ENCODE data around the gene SLC2A5. TPM values are rescaled to one million over a fixed set of nuclear protein-coding genes. Genes with fewer than 3 reads are reported as not detected.

The SLC2A5 gene
- total and polyA plus RNA-seq, 2 of the 4 experiments (the other 2 are of a cell fraction), result 0.03 to 0.18 TPM

- 0 out of 2 replicates have a peak, but pooled peaks cover 5% of the 10 kb centered on the region for H3K9me1 ChIP-seq (ENCODE audit: insufficient read depth, low read length)
- no peak overlapping the region for H3K56ac ChIP-seq (ENCODE audit: extremely low read depth, insufficient read depth, low read length)
- BruUV-seq (replicated peaks), result no TSS peak
- H3K27me3 ChIP-seq (ENCODE audit: control insufficient read depth, insufficient read depth, low read length), result peaks cover 3% of the 10 kb centered on the region; the same call in 1 of the 2 replicates
- ChIA-PET POLR2A (ENCODE audit: unreplicated experiment) (no interaction called here), CTCF (interaction anchor here (0.9 to 1.4 kb wide), 3 partner anchors 18 to 69 kb away, joined by 3 read pairs; no protein-coding TSS in a partner anchor)
- peak overlapping the region; percentile 56 for H2BK5ac ChIP-seq (ENCODE audit: low read depth, low read length, poor library complexity, severe bottlenecking)
- H3K79me1 ChIP-seq (ENCODE audit: low read depth in 1 of 2, low read length in 2 of 2), result no peaks in the 10 kb centered on the region
- ATAC-seq (ENCODE audit: low read depth), result no peak
- no peak overlapping the region for H3K4me3 ChIP-seq (ENCODE audit: insufficient read depth, low read depth, low read length)
- H3K18ac ChIP-seq (ENCODE audit: low read depth, low read length), result no peak overlapping the region
- peak overlapping the region; percentile 83 for H2AK5ac ChIP-seq (ENCODE audit: low read depth, low read length)
- H2BK120ac ChIP-seq (ENCODE audit: low read depth, low read length), result peak overlapping the region; percentile 77
- H3K9ac ChIP-seq (ENCODE audit: low read depth, low read length), result no peak overlapping the region
- no peak overlapping the region for H2BK15ac ChIP-seq (ENCODE audit: low read depth, low read length)
- dilution Hi-C loops (cut with HindIII; ENCODE audit: low sequenced_read_pairs, unreplicated experiment), result no loop called here
- H4K5ac ChIP-seq (ENCODE audit: low read depth, low read length), result no peak overlapping the region
- peak overlapping the region; percentile 53; the same call in 1 of the 2 replicates for H4K91ac ChIP-seq (ENCODE audit: insufficient read depth, low read depth, low read length)
- H4K20me1 ChIP-seq (ENCODE audit: insufficient read depth, low read length), result no peaks in the 10 kb centered on the region
- peak overlapping the region; percentile 91 for H2AK9ac ChIP-seq (replicated peaks; ENCODE audit: low read depth, low read length, poor library complexity)
- peak overlapping the region; percentile 50 for H3K4ac ChIP-seq (ENCODE audit: low read depth, low read length)
- H3K4me2 ChIP-seq (ENCODE audit: low read depth, low read length), result no peak overlapping the region
- 100% methylated on average over 2 of the region's 10 CpGs; no CpG with 5 or more reads in 1 of the 2 experiments for WGBS, 2 experiments (ENCODE audit: extremely low coverage in 2 of 2, insufficient read length in 1 of 2)
- DNase-seq, result no peak
- H4K8ac ChIP-seq (ENCODE audit: low read depth in 2 of 2, low read length in 2 of 2), result peak overlapping the region in 1 of 2 experiments; percentile 29; a peak in 1 of 4 replicates
- intact Hi-C loops (cut with micrococcal nuclease), result loop anchor here (5.0 kb wide), 1 partner anchor 115 kb away; no protein-coding TSS in a partner anchor
- no peaks in the 10 kb centered on the region for H3K36me3 ChIP-seq (ENCODE audit: control insufficient read depth, insufficient read depth, low read length)
- peak overlapping the region; percentile 66; the same call in 1 of the 2 replicates for H2BK20ac ChIP-seq (ENCODE audit: low read depth, low read length)
- peak overlapping the region; percentile 62 for H2AFZ ChIP-seq (replicated peaks; ENCODE audit: low read length, poor library complexity)
- H3K23ac ChIP-seq (ENCODE audit: low read depth, low read length), result no peak overlapping the region
- H3K14ac ChIP-seq (replicated peaks; ENCODE audit: low read depth, low read length), result 0 out of 2 replicates have a peak overlapping the region, but pooled peaks have one; percentile 37
- H3K9me3 ChIP-seq (ENCODE audit: control insufficient read depth, insufficient read depth, low read length), result no peaks in the 10 kb centered on the region
- H3K4me1 ChIP-seq (ENCODE audit: control insufficient read depth, insufficient read depth, low read length), result no peaks in the 10 kb centered on the region; the same call in none of the 2 replicates
- no peak overlapping the region for H3K27ac ChIP-seq (ENCODE audit: insufficient read depth, low read length)
- in situ Hi-C loops (cut with MboI; ENCODE audit: low sequenced_read_pairs), result loop anchor here (5.0 kb wide), 1 partner anchor 70 kb away; no protein-coding TSS in a partner anchor
- TF ChIP-seq RAD21 (IDR thresholded peaks at IDR 0.05; ENCODE audit: low read length) (no peak), POLR2A (IDR thresholded peaks at IDR 0.05; ENCODE audit: low read depth, low read length) (no peak), USF2 (IDR thresholded peaks at IDR 0.05; ENCODE audit: low read depth, low read length) (no peak), MXI1 (IDR thresholded peaks at IDR 0.05; ENCODE audit: borderline replicate concordance, low read depth, low read length) (no peak), FOS (IDR thresholded peaks at IDR 0.05; ENCODE audit: low read depth, low read length) (no peak), NFE2L2 (IDR thresholded peaks at IDR 0.05; ENCODE audit: low read depth, low read length) (no peak), CHD1 (IDR thresholded peaks at IDR 0.05; ENCODE audit: low read depth, low read length) (no peak), MAZ (IDR thresholded peaks at IDR 0.05; ENCODE audit: borderline replicate concordance, low read depth, low read length) (no peak), SMC3 (IDR thresholded peaks at IDR 0.05; ENCODE audit: low read depth, low read length) (no peak), MAFK (IDR thresholded peaks at IDR 0.05; ENCODE audit: low read depth, low read length) (no peak), CEBPB (IDR thresholded peaks at IDR 0.05; ENCODE audit: low read depth, low read length) (no peak), BHLHE40 (IDR thresholded peaks at IDR 0.05; ENCODE audit: low read depth, low read length) (no peak)
These were observed 82.6 kb downstream of the SLC2A5 start for GRCh38 chr1:8986814-8987190.
